Pons (tissue), 1 donor: Measurements from ENCODE around the gene FAM110A.
A peak's percentile ranks its signal among the peaks of the same experiment; 100 is the strongest.
"Not testable (repeated sequence)": the region's sequence is repeated elsewhere in the genome, so short reads cannot be mapped to it uniquely, and the experiment has no call there.

Source experiments
- DNase-seq: peaks from one replicate; pipeline ENCODE4 v3.0.0-alpha.2; 2016; ENCODE audit warnings: low spot score

FAM110A gene

DNA sequence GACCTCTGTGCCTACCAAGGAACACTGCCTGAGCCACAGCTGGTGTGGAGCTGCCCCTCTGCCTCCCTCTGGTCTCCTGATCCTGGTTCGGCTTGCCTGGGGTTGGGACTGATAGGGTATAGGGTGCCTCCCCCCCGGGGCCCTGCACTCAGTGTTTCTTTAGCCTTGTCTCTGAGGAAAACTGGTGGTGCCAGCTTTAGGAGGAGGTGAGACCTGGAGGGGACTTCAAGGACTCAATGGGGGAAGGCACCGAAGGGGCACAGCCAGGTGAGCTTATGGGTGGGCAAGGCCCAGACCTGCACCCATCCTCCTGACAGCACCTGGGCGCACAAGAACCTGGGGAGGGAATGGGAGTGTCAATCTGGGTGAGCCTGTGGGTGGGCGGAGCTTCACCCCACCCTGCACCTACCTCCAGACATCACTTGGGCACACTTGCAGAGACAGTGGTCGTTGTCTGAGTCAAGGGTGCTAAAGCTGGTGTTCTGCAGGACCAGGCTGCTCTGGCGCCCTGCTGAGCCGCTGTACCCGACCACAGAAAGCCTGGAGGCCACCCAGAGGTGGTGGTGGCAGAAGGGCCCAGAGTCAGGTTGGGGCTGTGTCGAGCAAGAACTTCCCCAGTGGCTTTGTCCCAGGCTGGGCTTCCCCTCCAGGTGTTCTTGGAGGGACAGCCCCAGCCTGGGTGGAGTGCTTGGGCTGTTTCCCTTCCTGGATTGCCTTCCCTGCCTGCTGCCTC is 40.5 kb downstream of the FAM110A start:
- no peak for DNase-seq

DNA sequence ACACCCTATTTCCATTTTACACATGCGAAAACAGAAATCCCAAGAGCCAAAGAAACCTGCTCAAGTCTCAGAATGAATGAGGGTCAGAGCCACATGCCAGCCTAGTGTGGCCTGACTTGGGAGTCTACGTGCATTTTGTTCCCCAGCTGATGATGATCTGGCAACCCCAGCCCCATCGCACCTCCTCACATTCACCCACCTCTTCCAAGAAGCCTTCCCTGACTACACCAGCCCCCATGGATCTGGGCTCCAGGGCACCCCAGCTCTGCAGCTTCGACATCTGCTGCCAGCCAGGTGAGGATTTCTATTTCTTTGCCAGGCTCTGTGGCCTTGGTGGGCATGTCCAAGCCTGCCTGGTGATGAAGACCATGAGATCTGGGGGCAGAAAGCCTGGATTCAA is 41.6 kb downstream of the FAM110A start:
- DNase-seq: no peak

DNA sequence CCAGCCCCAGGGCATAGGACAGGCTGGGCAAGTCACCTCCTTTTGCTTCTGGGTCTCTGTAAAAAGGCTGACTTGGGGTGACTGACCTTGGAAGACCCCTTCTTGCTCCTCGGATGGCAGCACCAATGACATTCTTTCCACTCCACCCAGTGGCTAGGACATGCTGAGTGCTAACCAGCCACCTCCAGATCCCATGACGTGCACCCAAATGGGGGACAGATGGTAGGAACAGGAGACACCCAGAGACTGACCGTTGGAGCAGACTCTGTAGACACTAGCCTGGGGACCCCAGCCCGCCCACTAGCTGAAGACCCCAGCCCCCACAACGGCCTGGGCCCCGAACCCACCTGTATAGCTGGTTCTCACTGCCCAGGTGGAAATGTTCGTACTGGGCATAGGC is 44.3 kb downstream of the FAM110A start:
- DNase-seq: no peak

DNA sequence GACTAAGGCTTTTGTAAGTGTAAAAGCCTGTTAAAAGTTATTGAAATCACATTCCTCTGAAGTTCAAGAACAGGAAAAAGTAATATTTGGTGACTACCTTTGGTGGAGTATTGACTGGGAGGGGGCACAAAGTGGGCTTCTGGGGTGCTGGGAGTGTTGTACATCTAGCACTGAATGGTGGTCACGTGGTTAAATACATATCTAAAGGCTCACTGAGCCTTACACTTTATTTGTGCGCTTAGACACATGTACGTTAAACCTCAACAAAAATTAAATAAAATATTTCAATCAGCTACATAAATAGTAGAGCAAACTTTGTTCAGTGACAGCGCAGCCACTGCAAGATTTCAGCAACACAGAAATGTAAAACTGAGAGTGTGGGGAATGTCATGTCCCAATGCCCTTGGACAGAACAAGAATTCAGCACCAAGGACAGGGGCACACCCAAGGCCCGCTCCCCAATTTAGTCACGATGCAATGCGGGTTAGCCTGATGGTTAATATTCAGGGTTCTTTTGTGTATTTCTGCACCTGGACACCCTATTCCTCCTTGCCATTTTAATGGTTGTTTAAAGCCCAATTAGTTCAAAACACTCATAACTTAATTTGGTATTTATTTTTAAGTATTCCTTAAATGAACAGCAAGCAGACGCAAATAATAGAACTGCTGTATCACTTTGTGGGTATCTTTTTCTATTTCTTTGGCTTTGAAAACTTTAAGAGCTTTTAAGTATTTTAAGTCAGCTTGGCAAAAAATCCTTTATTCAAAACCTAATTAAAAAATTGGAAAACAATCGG is 45.2 kb downstream of the FAM110A start:
- DNase-seq: no peak

DNA sequence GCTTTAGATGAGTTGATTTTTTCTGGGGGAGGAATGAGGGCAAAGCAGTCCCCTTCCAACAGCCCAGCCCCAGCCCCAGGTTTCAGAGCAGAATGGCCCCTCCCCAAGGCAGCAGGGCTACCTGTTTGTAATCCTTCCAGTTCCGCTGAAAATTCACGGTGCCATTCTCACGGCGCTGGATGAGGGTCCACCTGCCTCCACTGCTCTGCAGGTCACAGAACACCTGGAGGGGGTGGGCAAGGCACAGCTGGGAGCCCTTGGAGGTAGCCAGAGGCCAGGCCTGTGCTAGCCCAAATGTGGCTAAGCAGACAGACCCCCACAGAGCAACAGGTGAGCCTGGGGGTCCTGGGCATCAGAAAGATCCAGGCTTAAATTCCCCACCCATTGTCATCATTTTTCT is 46.1 kb downstream of the FAM110A start:
- no peak for DNase-seq

DNA sequence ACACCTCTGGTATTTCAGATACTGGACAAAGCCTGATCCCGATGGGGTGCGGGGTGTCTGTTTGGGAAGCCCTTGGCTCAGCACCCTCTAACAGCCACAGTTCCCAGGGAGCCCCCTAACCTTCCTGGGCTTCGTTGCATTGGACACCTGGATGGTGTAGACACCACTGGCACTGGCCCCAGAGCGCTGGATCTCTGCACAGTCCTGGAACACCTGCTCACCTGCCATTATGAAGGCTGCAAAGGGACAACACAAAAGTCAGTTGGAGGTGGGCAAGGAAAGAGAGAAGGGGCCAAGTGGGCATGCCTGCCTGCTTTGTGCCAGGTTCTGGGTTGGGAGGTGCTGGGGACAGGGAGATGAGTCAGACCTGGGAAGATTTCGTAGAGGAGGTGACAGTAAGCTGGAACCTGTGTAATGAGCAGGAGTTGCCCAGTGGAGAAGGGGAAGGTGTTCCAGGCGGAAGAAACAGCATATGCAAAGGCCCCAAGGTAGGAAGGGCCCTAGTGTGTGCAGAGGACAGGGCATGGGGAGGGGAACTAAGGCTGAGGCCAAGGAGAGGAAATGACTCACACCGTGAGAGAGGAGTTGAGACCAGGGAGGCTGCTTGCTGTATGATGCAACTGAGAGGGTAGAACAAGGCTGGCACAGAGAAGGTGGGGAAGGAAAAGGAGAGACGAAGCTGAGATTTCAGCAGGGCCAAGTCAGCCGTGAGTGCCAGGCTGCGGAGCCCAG is 47.7 kb downstream of the FAM110A start:
- DNase-seq: no peak

DNA sequence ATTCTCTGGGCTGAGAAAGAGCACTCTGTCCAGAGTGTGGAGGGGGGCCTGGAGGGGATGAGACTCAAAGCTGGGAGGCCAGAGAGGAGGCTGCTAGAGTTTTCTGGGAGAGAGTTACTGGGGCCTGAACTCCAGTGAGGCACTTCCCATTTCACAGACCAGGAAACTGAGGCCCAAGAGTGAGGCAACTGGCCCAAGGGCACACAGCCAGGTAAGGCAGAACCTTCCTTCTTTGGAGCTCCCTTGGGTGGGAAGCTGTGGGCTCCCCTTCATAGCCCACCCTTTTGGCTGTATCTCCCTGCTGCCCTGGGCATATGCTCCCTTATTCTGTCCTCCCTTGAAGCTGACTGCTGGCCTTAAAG is 48.2 kb downstream of the FAM110A start:
- no peak for DNase-seq

DNA sequence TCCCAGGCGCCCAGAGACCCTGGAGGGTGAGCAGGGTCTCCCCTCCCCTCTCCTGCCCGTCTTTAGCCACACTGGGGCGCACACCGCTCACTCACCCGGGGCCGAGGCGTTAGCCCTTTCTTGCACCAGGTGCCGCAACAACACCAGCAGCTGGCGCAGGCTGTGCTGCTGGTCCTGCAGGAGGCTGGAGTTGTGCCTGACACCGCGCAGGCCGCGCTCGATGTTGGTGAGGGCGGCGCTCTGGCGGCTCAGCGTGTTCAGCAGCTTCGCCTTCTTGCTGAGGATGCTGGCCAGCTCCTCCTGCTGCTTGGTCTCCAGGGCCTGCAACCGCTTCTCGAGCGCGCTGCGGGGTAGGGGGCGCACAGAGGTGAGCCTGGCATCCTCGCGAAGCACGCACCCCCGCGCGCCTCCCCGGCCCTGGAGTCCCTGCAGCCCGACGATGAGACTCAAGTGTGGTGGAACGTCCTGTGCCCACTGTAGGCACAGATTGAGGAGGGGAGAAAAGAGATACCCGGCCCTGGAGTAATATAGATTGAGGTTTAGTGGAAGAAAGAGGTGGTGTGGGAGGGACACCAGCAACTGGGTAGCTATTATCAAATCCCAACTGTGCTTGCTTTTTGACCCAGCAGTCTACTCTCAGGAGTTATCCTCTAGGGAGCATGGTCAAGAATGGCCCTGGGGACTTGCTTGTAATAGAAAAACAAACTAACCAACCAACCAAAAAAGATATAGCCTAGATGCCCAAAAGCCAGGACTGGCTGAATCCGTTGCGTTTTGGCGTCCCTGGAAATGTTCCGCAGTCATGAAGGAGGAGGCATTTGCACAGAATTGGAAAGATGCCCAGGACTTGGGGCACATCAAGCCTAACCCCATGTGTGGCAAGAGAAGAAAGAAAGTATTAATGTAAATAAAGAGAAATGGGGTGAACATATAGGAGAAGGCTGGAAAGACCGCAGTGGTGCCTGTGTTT is 51.8 kb downstream of the FAM110A start:
- DNase-seq: no peak

DNA sequence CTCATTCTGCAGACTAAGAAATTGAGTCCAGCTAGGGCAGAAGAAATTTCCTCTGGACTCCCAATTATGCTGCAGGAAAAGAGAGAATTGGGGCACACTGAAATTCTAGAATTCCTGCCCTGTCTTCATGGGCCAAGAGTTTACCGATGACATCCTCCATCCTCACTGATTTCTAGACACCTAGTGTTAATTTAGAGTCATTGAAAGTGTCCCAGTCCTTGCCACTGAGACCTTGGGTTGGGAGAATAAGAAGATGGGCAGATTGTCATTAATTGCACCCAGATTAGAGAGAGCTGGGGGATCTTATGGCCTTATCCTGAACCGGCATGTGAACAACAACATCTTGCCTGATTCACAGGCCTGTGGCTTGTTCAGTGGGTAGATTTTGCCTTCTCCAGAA is 53.6 kb downstream of the FAM110A start:
- DNase-seq: no peak

DNA sequence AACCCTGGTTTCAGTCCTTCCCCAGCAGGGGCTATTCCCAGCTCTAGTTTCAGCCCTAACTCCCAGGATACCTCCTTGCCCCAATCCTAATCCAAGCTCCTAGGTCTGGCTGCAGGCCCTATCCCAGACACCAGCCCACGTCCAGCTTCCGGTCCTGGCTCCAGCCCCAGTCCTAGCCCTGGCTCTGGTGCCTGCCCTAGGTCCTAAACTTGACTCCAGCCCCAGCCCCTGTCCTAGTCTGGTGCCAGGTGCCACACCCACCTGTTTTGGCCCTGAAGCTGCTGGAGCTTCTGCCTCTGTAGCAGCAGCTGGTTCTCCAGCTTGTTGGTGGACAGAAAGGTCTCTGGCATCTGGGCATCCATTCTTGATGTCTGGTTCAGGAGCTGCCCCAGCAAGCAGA is 54.5 kb downstream of the FAM110A start:
- no peak for DNase-seq

DNA sequence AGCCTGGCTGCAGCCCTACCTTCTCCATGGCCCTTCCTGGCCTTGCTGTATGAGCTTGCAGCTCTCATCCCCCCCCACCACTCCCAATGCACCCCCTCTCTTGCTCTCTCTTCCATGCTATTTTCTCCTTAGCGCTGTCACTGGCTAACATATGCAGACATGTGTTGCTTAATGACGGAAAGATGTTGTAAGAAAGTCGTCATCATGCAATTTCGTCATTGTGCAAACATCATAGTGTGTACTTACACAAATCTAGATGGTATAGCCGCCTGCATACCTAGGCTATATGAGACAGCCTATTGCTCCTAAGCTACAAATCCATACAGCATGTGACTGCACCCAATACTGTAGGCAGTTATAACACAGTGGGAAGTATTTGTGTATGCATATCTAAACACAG is 55.6 kb downstream of the FAM110A start:
- no peak for DNase-seq

DNA sequence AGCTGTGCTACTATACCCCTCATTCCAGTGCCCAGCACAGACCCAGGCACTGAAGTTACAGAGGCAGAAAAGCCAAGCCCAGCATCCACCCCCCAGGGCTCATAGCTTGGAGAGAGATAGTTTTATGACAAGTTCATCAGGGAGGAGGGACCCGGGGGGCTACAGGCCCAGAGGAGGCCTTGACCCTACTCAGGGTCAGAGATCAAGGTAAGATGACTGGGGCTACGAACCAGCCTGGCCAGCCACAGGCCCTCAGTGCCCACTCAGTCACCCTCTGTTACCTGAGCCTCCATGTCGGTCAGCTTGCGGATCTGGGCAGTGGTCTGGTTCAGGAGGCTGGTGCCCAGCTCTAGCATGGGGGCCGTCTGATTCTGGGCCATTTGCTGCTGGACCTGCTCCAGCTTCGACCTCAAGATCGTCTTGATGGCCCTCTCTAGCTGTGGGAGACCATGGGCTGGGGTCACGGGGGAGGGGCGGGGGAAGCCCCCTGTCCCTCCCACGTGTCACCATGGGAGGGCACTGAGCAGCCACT is 56.5 kb downstream of the FAM110A start:
- no peak for DNase-seq

DNA sequence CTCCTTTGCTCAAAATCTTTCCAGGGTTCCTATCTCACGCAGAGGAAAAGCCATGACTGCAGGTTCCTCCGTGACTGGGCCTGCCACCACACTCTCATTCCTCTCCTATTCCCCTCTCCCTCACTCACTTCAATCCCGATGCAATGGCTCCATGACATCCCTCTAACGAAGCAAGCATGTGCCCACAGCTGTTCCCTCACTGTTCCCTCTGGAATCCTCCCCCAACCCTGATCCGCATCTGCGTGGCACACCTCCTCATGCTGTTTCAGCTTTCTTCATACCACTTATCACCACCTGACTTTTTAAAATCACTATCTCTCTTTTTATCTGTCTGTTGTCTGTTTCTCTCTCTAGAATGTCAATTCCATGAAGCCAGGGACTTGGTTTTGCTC is 57.1 kb downstream of the FAM110A start:
- DNase-seq: no peak

DNA sequence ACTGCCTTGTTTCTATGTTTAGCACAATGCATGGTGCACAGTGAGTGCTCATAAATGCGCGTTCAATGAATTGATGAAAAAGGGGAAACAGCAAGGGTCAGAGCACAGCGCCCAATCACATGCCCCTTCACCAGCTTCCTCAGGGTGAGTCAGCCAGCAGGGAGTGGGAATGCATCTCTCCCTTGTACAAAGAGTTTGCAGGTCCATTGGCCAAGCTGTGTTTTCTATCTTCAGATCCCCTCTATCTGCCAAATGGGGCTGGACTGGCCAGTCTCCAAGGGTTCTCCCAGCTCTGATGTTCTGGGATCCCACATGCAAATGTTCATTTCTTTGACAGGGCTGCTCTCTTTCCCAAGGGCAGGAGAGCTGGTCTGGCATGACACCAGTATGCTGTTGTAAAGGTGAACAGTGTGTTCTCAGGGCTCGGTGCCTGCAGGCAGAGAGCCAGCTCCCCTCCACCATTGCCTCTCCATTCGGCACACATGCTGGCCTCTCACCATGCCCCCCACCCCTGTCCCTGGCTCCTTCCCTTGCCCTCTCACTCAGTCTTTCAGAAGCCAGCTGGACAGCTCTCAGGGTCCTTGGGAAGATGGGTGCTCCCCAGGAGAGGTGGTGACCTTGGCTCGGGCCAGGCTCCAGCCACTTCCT is 57.7 kb downstream of the FAM110A start:
- peak; percentile 27 for DNase-seq

DNA sequence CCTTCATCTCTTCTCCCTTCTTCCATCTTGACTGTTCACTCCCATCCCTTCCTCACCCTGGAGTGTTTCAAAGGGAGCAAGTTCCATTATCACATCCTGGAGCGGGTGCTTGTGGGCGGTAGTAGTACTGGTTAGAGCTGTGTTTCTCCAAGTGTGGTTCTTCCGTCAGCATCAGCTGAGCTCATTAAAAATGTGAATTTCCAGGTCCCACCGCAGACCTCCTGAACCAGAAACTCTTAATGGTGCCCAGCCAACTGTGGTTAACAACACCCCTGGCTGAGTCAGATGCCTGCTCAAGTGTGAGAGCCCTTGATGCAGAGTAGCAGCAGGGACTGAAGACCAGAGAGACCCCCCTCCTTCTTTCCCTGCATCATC is 58.2 kb downstream of the FAM110A start:
- no peak for DNase-seq

DNA sequence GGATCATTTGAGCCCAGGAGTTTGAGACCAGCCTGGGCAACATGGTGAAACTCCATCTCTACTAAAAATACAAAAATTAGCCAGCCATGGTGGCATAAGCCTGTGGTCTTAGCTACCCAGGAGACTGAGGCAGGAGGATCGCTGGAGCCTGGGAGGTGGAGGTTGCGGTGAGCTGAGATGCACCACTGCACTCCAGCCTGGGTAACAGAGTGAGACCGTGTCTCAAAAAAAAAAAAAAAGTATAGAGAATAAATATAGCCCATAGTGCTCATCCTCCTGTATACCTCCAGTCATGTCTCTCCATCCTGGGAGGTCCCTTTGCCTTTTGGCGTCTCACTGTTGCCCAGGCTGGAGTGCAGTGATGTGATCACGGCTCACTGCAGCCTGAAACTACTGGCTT is 58.9 kb downstream of the FAM110A start:
- not testable (repeated sequence) for DNase-seq
